H4 (cell line): Measurements from ENCODE around the gene GRIN2A. TPM values are rescaled to one million over a fixed set of nuclear protein-coding genes. Genes with fewer than 3 reads are reported as not detected.

ENCODE experiments used
- DNase-seq: peaks from one replicate; pipeline ENCODE4 v3.0.0-alpha.2; 2015; ENCODE audit warnings: low spot score
- total RNA-seq: library from RNA; depleted of rRNA; stranded (reverse); fragments of >200 nt; shearing (Covaris generic); gene quantifications from 2 replicates; pipeline ENCODE4 v1.2.3, GENCODE V29; 2014

The GRIN2A gene
- total RNA-seq, 1 experiment from 2014 or later = 0.17 TPM

DNA sequence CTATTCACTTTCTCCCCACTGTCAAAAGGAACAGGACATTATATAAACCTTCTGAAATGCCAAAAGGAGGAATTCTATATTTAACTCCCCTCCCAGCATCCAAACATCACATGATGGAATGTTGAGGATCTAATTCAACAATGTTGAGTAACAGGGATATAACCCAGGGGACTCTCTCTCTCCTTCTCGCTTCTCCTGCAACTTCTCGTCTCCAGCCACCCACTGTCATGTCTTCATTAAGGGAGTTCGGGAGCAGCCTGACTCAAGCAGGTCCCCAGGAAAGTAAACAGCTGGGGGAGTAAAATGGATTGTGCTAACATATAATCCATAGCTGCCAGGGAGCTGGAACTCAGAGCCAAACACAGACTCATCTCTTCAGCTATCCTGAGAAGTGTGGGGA is 51.7 kb downstream of the GRIN2A start:
- DNase-seq = no peak

DNA sequence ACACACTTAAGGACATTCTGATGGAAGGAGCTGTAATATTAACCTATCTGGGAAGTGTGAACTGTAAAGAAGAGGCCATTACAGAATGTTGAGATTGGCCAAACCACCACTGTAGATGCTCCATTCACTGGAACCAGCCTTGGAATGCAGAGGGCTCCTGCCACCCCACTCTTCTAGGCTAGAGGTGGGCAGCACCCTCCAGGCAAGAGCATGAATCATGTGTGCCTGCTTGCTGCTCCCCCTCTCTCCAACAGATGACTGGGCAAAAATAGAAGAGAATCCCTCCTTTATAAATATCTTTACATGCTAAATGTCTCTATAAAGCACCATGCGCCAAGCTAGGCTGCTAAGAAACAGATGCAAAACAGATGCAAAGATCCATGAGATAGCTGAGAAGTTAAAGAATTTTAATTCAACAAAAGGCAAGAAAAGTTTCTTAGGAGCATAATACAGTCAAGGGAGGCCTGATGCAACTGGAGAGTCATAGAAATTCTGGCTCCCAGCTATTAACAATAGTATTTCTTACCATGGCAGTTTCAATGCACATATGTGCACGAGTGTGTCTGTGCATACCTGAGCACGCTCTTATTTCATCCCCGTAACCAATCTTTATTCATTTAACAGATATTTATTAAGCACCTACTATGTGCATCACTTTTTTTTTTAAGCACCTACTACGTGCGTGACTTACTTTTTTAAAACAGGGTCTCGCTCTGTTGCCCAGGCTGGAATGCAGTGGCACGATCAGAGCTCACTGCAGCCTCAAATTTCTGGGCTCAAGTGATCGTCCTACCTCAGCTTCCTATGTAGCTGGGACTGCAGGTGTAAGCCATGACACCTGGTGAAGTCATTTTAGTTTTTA is 53.6 kb downstream of the GRIN2A start:
- no peak for DNase-seq

DNA sequence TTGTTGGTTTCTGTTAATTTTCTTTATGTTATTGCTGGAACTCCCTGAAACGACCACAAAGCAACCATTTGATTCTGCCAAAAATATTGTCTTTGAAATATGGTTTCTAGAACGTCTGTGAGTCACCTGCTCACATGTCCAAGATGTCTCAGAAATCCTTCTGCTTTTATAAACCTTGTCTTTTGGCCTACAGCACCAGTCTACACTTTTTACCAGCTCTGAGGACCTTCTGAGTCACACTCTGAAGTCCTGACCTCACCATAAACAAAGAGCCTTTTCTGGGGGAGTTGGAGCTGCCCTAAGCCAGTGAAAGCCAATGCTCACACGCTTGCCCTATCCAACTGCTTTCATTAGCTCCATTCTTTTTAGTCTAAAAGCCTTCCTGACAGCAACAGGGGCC is 55.5 kb downstream of the GRIN2A start:
- peak; percentile 59 for DNase-seq

DNA sequence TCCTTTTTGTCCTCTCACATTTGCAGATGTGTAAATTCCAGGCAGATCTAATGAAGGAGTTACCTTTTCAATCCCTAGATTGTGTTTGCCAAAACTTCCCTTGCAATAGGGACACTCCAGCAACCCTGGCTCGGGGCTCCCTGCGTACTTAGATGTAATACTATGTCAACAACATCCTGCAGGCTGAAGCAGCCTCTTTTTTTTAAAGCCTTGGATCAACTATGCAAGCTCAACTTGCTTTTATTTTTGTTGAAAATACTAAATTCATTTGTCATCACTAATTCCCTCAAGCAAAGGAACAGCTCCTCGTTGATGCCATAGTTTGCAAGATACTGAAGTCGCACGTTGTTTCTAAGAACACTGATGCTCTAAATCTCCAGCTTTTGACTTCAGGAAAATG is 59.1 kb downstream of the GRIN2A start:
- no peak for DNase-seq

DNA sequence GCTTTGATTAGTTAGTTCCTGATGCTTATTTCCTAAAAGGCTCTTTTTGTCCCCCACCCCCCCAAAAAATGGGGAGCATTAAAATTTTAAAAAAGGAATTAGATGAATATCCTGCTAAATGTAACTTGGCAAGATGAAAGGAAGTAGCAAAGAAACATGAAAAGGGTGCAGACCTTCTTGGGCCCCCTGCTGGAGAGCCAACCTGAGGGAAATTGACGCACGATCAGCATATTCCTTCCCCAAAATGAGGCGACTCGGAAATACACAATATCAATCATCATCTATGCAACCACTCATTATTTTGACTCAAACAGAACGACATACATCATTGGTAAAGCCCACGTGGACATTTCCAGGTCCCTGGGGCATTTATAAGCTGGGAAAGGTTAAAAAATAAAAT is 59.7 kb downstream of the GRIN2A start:
- peak; percentile 13 for DNase-seq

DNA sequence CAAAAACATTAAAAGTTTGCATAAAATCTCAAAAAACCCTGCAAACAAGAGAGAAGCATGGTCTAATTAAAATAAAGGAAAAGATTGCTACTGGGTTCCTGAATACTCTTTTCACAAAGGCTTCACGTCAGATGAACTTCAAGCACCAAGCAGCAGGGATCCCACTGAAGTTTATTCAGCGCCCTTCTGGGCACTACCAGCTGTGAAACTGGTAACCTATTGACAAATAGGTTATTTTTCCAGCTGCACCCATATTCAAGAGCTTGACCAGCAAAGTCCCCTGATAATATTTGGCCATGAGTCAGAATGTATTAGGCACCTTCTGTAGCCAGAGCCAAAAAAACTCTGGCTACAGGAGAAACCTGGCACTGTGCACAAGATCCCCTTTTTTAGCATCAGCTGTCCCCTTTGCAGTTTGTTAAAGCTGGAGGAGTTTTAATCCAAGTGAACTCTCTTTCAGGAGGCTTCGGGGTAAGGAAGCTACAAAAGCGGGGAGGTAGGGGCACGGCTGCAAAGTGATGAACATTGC is 60.3 kb downstream of the GRIN2A start:
- no peak for DNase-seq

DNA sequence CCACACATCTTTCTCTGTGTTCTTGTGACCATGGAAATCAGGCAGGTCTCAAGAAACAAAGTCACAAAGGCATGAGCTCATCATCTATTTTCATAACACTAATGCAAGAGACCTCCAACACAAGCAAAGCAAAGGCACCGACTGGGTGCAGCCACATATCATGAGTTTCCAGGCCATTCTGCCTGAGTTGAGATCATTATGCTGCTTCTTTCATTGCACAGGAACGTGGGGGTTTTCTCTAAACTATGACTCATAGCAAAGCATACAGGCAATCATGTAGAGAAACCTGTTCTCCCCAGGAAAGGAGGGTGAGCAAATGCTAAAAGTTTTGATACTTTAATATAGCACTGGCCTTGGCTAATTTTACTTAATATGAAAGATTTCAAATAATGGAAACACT is 60.7 kb downstream of the GRIN2A start:
- peak; percentile 56 for DNase-seq

DNA sequence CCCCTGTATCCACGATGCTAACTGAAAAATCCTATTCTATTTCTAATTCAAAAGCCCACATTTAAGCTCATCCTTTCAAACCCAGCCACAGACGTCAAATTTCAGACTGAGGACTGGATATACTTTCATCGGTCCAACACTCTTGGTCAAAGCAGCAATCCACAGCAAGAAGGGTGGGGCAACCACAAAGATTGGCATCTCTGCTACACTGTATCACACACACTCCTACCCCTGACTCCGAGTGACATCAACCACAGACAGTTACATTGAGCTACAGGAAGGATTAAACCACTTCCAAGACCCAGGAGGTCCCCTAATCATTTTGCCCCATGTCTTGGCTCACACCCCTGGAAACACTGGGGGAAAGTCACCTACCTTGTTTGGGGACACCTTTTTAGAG is 61.3 kb downstream of the GRIN2A start:
- DNase-seq = peak; percentile 18

DNA sequence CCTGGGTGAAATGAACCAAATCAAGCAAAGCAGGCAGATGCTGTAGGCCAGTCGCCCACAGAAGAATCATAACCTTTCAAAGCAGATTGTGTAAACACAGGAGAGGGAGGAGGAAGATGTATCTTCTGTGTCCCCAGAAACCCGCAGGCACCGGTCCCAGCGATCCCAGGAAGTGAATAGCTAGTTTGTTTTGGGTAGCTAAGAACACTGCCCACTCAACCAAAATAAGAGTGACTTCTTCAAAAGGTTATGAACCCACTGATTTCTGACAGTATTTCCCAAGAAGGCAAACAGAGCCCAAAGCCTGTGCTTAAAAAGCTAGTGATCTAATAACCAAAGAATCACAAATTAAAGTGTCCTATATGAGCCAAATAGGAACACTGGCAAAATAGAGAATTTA is 67.8 kb downstream of the GRIN2A start:
- DNase-seq = no peak

DNA sequence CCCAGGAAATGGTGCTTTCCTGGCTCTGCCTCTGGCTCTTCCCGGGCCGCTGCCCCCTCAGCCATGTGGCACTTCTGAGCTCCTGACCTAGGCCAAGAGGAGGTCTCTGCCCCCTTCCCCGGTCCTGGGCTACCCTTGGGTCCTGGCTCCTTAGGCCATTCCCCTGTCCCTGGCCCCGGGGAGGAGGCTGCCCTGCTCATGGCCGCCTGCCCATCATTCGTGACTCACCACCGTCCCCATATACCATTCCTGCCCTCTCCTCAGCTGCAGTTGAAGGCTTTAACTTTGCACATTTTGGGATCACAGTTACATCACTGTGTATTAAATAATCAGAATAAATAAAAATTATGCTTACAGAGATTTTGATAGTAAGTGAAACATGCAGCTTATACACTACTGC is 69.0 kb downstream of the GRIN2A start:
- no peak for DNase-seq

DNA sequence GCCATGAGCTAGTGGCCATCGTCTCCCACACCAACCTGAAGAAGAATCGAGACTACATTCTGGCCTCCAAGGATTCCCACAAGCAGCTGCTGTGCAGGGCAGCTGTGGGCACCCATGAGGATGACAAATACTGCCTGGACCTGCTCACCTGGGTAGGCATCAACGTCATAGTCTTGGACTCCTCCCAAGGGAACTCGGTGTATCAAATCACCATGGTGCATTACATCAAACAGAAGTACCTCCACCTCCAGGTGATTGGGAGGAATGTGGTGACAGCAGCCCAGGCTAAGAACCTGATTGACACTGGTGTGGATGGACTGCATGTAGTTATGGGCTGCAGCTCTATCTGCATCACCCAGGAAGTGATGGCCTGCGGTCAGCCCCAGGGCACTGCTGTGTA is 70.2 kb downstream of the GRIN2A start:
- no peak for DNase-seq

DNA sequence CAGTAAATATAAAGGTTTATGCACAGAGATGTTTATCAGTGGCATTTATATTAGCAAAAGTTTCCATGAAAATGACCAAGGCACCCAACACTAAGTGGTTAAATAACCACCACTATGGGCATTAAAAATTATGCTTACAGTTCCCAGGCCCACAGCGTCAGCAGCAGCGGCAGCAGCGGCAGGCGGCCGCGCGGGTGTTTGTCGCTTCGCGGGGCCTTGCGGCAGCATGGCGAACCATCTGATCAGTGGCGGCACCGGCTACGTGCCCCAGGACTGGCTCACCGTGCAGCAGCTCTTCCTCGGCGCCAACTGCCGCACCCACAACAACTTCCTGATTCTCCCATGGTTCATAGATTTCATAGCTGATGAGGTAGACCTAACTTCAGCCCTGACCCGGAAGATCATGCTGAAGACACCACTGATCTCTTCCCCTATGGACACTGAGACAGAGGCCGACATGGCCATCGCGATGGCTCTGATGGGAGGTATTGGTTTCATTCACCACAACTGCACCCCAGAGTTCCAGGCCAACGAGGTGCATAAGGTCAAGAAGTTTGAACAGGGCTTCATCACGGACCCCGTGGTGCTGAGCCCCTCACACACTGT is 71.0 kb downstream of the GRIN2A start:
- DNase-seq = no peak

DNA sequence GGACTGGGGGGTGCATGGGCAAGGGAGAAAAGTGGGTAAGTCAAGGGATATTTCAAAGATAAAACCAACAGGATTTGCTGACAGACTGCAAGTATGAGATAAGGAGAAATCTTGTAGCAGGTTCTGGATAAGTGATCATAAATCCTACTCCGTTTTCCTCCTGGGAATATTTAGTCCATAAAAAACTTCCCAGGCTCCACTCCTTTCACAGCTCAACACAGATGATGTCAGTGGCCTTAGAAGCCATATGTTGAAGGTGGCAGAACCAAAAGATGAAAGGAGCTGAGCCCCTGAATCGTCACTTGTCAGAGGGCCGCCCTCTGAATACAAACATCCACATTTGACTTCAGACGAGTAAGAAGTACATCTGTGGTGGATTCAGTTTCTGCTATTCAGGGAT is 71.7 kb downstream of the GRIN2A start:
- no peak for DNase-seq

DNA sequence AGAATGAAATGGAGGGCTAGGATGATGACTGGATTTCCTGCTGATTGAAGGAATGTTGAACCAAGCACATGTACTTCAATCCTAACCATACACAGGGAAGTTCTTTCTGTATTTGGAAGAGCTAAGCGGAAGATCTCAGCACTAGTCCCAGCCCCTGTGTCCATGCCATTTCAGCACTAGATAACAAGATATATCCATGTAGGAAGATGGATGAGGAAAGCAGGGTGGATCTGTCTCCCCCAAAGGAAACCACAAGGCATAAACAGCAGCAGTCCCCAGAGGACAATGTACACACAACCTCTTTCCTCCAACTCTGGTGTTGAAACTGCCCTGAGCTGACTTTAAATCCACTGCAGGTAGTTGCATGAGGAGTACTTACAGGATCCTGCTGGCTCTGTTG is 75.1 kb downstream of the GRIN2A start:
- DNase-seq = no peak

DNA sequence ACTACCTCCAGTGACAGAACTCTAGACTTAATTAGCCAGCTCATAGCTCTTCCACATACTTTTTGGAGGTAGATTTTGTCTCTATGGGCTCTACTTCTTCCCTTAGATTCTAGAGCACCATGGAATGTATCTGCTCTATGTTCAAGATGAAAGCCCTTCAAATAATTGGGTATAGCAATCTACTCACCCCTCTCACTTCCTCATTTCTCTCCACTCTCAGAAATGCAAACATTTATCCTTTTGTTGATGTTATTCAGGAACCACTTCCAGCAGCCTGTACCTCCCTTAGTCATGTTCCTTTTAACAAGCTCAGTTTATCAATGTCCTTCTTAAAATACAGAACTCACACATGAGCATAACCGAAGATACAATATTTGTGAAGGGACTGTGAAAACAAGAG is 78.5 kb downstream of the GRIN2A start:
- DNase-seq = no peak

DNA sequence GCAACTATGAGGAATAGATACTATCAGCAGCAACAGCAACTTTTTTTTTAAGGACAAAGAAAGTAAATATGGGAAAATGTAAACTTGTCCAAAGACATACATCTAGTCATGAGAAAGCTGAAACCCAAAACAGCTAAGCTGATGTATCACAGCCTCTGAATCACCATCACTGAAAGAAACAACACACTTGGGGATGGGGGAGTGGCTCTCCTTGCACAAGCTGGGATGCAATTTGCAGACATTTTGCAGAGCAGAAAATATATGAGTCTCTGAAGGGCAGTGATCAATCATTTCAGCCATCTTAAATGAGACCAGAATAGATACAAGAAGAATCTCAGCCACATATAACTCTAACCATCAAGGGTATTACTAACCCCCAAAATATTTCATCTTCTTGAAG is 79.1 kb downstream of the GRIN2A start:
- no peak for DNase-seq

DNA sequence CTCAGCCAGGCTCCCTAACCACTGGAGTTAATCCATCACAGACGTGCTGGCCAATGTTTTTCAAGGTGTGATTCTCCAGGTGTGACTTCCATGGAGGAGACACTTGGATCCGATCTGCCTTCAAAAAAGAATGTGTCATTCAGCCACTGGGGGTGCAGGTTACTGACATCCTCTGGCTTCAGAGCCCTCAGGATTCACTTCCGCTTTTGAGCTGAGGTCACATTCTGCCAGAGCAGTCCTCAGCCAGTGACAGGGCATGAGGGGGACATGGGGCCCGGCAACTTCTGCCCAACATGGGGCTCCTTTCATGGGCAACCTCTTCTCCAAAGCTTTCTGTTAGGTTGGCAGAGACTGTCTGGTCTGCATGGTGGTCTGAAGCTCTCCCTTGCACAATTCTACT is 81.4 kb downstream of the GRIN2A start:
- no peak for DNase-seq

DNA sequence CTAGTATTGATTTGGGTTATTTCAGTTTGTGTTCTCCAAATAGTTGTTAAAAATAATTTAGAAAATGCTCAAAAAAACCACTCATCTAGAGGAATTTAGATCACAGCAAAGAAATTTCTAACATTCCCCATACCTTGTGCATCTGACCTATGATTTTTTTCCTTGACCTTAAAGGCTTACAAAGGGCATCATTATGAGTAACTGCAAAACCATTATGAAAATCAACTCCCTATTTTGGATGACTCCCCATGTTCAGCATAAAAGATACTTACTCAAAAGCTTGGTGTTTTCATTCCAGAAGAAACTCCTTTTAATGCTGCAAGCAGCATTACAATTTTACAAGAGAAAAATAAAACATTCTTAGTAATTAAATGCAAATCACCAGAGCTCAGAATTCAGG is 83.2 kb downstream of the GRIN2A start:
- DNase-seq = no peak

DNA sequence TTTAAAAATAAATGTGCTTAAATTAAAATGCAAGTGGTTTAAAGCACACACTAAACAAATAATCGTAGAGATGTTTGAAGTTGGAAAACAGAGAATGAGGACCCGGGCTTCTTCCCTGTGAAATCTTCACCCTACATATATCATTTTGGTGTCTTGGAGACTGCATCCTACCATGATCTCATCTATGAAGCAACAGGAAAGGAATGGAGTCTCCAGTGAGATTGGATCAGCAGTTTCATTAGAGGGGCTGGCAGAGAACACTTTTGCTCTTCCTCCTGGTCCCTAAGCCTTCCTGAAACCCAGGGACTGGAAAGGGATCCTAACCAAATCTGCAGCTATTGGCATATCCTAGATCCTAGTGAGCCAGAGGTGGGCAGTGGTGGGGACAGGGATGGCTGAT is 85.0 kb downstream of the GRIN2A start:
- DNase-seq = no peak

DNA sequence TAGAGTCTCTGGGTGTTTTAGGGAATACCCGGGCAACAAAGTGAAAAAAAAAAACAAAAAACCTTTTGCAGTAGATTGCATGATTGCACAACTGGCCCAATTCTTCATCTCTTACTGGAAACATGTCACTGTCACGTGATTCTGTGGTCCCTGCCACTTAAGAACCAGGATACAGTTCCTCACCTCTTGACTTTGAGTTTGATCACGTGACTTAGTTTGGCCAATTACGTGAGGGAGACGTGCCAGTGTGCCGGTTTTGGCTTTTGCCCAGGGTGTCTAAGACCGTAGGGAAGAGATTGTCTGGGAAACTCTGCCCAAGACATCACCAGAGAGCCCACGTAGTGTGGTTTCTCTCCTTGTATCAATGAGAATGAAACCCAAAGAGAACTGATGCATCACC is 88.7 kb downstream of the GRIN2A start:
- peak; percentile 92 for DNase-seq

DNA sequence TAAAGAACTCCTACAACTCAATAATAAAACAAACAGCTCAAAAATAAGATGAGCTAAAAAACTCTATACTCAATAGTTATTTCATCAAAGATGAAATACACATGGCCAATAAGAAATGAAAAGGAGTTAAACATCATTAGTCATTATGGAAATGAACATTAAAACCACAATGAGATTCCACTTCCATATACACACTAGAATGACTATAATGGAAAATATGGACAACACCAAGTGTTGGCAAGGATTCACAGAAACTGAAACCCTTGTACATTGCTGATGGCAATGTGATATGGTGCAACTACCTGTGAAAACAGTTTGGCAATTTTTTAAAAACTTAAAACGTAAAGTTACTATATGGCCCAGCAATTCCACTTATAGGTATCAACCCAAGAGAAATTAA is 91.4 kb downstream of the GRIN2A start:
- no peak for DNase-seq

DNA sequence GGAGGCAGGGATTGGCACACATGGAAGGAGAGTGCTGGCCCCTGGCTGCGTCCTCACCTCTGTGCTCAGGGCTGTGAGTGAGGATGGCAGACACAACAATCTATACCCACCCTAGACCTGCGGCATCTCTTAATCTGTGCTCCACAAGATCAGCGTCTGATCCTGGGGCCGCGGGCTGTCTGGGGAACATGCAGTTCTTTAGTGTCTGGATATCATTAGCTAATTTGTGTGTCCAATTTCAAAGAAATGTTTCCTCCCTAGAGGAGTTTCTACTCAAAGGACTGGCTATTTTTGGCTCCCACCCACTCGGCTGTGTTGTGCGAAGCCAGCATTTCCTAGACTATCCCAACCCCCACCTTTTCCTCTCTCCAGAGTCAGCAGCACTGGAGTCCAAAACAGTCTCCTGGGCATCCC is 93.8 kb downstream of the GRIN2A start:
- no peak for DNase-seq

DNA sequence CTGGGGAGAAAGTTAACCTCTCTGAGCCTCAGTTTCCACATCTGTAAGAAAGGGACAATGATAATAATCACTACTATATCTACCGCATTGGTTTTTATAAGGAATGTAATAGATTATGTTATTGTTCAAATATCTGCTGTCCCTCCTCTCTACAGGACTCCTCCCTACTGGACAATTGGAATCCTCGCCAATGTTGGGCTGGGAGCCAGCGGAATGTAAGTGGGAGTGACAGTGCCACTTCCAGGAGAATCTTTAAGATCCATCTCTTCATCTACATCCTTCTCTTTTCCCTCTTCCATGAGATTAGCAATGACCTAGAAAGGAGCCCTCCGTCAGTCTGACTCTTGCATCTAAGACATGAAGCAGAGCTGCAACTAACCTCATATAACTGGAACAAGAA is 95.1 kb downstream of the GRIN2A start:
- DNase-seq = no peak
